Glomerular visceral epithelial cell (primary cell): ENCODE measurements around the gene ANKIB1.
"Not testable (repeated sequence)": the region's sequence is repeated elsewhere in the genome, so short reads cannot be mapped to it uniquely, and the experiment has no call there.

Experiments
- DNase-seq: peaks from one replicate; pipeline ENCODE4 v3.0.0-alpha.2; 2016; ENCODE audit errors: extremely low spot score

The ANKIB1 gene

DNA sequence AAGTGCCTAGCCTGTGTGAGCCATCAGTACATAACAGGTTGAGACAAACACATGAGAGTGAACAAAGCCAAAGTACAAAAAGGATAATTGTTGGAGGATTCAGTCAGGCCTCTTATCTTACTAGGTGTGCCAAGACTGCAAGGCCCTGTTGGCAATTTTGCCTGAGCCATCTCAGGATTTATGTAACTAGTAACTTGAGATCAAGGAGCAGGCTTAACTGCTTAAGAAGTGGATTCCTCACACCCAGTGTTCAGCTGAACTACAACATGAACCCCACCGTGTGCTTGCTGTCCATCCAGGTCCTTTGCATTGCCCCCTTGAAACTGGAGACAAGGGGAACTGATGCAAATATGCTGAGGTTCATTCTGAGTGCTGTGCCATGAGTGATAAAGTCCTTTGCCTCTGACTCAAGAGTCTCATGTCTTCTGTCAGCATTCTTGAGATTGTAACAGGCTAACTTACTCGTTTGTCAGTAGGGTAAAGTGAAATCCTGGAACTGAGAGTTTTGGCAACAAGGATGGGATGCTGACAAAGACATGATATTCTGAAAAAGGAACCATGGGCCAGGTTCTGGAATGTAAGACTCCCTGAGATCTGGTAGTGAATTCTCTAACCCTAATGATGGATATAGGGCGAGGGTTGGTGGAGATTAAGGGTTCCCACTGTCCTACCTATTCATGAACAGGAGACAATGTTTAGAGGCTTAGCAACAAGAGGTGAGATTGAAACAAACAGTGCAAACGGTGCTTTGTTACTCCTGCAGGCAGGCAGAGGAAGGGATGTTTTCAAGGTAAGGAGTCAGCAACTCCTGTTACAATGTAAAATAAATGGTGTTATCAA lies 157.4 kb downstream of the ANKIB1 start:
- no peak for DNase-seq

DNA sequence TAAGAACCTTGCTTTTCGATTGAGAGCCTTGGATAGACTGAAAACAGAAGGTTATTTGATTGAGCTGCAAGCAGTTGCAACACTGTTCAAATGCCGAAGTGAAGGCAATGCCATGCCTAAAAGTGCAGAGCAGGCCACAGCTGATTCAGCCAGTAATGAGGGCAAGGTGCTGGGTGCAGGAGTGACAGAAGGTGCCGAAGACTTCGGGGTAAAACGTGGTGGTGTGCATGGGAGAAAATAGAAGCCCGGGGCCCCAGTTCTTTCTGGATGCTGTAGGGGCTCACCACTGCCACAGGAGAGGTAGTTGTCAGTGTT lies 157.9 kb downstream of the ANKIB1 start:
- DNase-seq = no peak

DNA sequence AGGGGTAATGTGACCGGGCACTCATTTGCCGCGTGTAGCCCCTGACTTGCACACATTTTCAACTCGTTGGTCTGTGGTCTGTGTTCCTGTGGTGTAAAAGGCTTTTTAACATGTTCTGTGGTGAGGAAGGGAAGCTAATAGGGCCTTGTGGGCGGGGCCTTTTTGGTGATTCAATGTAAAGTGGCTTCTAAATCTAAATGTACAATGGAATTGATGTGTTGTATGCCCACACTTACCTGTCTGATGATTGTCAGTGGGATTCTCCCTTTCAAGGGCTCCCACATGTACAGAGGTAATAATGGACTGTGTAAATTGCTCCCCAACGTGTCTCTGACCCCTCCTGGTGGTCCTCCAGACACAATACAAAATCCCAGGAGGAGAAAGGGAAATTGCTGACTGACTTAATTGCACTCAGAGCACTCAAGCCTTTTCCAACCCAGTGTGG lies 158.4 kb downstream of the ANKIB1 start:
- no peak for DNase-seq

DNA sequence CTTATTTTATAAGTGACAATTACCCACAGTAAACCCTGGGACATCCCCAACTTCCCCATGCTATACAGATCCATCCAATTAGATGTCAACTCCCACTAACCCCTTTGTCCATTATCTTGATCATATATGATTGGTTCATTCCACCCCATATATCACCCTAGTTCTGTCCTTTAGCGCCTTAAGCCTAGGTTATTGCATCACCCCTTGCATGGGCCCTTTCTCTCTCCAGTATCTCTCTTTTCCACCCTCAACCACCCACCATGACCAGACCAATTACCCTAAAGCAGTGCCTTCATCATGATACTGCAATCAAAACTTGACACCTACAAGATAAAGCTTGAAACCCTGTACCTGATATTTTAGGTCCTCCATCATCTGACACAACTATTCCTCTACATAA lies 163.6 kb downstream of the ANKIB1 start:
- DNase-seq = no peak

DNA sequence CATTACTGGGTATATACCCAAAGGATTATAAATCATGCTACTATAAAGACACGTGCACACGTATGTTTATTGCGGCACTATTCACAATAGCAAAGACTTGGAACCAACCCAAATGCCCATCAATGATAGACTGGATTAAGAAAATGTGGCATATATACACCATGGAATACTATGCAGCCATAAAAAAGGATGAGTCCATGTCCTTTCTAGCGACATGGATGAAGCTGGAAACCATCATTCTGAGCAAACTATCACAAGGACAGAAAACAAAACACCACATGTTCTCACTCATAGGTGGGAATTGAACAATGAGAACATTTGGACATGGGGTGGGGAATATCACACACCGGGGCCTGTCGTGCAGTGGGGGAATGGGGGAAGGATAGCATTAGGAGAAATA lies 164.4 kb downstream of the ANKIB1 start:
- DNase-seq = not testable (repeated sequence)

DNA sequence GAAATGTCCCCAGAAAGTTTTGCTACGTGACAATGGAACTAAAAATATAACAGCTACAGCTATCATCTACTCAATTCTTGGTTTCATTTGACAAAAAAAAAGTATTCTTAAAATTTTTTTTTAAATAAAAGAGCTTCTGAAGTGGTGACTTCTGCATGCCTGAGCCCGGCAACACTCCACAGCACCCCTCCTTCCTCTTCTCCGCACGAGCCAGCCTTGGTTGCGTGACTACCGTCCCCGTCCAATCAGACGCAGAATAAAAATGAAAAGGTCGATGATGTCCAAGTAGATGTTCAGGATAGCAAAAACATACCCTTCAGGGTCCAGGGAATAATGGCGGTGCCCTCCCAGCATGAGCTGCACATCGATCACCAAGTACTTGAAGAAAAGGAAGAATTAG lies 167.0 kb downstream of the ANKIB1 start:
- no peak for DNase-seq

DNA sequence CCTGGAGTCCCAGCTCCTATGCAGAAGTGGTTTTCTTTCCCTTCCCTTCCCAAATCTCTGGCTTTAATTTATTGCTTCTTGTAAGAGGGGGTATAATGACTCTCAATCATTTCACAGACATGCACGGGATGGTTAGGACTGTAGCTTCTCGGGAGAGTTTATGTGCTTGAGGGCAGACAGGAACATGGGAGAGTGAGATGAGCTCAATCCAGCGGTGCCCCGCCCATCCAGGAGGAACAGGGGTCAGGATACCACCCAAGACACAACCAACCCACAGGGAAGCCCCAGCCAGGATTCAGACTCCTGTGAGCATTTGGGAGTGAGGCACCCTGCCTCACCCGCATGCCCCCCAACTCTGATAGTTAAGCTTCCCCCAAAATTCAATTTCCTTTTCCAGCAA lies 167.8 kb downstream of the ANKIB1 start:
- DNase-seq = no peak

DNA sequence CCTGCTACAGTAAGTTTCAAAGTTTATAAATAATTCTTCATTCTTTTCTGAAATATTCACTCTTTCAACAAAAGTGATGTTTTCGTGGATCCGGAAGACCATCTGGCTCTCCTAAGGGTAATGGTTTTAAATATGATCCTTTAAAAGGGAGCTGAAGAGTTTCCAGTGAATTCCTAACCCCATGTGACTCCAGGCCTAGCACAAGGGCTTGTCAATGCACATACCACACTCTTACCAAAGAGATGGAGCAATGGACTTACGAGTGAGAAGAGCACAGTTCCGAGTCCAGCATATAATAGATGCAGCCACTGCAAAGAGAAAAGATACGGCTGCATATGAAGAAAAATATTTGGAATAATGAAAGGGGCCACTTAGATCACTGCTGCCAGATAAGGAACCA lies 169.5 kb downstream of the ANKIB1 start:
- DNase-seq = no peak

DNA sequence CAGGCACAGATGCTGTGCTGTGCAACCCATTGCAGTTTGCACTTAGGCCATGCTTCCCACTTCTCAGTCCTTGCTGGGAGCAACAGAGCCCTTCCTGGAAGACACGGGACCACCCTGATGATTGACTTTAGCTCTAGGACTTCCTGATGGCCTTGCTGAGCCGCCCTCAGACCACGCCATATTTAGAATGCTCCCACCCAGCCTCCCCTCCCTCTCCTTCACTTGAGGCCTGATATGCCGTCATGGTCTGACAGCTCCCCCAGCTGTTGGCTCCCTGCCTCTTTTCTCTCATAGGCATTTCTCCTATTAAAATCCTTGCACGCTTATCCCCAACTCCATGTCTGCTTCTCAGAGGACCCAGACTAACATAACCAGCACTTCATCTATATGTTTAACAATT lies 172.1 kb downstream of the ANKIB1 start:
- DNase-seq = no peak

DNA sequence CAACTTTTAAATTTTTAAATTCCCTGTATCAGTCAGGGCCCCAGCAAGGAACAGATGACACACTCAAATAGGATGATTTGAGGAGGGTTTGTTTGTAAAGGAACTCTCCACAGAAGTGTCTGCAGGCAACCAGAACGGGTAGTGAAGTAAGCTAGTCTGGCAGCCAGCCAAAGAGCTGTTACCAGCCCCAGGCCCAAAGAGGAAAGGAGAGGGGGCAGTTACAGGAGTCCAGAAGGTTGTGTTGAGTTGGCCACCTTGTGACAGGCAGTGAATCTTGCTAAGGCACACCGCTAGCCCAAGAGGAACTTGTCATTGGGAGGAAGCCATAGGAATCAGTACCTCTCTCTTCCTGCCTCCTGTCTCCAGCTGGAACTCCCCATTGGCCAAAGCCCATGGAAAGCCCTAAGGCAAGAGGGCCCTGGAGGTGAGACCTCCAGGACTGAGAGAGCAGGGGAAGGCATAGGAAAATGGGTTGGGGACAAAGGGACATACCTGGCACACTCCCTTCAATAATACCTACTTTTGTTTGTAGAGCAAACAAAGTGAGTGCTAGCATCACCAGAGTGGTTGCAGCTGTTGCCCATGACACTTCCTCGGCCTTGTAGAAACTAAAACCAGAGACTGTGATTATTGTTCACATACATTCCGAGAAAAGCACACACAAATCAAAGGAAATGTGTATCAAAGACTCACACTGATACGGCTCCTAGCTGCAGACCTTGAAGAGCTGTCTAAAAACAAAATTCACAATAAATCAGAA lies 176.1 kb downstream of the ANKIB1 start:
- DNase-seq = peak; percentile 6

DNA sequence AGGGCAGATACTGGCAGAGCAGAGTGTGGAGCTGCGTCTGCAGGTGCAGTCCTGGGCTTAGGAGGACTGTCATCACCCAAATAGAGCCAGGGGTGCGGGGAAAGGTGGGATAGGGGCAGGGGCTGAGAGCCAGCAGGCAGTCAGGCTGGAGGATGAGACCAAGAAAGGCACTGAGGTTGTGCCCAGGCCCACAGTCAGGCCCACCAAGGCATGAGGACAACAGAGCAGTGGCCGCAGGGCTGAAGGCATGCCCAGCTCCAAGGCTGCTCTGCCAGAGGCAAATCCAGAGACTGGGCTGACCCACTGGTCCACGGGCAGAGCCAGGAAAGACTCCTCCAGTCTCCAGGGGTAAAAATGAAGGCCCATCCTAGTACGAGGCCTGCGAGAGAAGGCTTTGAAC lies 177.2 kb downstream of the ANKIB1 start:
- DNase-seq = no peak

DNA sequence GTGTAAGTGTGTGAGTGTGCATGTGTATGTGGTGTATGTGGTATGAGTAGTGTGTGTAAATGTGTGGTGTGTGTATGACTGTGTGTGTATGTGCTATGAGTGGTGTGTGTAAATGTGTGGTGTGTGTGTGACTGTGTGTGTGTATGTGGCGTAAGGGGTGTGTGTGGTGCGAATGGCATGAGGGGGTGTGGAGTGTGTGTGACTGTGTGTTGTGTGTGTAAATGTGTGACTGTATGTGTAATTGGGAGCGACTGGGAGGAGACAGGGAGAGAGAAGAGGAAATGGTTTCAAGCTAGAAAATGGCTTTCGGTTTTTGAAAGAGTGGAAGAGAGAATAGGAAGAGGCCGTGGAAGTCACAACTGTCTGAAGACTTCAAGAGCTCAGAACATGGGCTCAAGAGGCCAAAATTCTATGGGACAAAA lies 177.9 kb downstream of the ANKIB1 start:
- DNase-seq = no peak

DNA sequence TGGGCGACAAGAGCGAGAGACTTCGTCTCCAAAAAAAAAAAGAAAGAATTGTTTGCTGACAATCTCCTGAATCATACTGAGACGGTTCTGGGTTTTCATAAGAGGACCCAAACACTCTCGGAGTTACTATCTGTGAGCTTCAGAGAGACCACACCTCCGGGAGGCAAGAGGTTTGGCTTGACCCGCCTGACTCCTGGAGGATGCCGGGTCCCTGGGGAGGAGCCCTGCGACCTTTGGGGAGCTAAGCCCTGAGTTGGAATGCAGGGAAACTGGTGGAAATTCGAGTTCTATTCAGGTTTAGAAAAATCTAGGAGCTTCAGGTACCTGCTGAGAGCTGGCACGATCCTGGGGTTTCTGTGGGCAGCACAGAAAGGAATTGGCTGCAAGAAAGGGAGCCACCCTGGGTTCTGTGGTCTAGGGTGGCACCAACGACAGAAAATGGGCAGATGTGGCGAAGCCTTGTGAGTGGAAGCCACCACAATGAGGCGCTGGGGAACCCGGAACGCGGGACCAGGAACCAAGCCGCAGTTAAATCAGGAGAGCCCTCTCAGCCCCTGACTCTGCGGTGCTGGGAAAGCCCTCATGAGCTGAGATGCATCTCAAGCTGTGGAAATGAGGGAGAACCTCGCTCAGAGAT lies 179.7 kb downstream of the ANKIB1 start:
- DNase-seq = no peak

DNA sequence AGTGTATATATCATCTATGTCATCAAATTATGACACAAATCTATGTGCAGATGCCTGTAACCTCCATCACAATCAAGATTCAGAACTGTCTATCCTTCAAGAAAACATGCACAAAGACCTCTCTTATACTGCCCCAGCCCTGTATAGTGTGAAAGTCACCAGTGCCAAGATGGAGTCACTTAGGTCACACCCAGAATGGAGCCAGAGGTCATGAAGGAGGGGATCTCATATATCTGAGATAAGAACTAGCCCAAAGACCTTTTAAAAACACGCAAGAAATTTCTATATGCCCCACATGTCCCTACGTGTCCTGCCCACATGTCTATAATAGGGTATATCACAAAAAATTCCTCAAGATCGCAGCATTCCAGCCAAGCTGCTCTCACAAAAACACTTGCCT lies 181.4 kb downstream of the ANKIB1 start:
- no peak for DNase-seq

DNA sequence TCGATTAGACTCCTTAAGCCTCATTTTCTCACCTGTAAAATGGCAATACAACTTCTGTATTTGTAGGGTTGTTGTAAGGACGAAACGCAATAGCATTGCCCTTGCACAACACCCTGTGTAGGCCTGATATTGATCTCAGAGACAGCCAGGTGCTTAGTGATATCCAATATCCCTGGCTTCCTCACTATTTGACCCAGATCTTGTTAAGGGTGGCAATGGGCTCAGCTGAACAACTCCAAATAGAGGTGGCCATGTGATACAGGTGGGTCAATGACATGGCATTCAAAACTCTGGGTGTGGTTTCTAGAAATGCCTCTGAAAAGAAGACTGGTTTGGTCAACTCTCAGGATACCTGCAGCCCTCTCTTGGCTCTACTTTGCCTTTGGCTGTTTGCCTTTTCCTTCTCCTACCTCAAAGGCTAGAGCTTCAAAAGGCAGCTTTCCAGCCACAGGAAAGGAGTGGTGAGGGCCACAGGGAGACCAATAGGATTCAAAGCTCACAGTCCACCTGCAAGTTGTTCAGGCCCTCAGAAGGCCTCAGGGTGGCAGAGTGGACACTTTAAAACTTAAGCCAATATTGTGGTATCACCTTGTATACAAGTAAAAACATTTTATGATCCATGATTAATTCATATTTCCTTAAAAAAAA lies 186.6 kb downstream of the ANKIB1 start:
- DNase-seq = no peak

DNA sequence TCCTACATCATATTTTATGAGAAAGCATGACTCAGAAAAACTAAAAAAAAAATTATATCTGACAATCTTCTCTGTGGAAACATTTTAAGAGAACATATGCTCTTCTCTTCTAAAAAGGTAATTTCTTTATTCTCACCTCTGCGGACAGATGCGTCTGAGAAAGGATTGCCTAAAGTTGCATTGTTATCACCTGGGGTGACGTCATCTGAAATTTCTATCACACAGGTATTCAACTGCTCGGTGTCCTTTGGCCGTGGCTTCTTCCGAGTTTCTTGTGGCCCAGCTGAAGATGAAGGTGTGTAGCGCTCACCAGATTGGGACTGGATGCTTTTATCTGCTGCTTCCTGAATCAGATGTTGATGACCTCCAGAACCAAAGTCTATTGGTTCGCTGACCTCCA lies 187.2 kb downstream of the ANKIB1 start:
- no peak for DNase-seq

DNA sequence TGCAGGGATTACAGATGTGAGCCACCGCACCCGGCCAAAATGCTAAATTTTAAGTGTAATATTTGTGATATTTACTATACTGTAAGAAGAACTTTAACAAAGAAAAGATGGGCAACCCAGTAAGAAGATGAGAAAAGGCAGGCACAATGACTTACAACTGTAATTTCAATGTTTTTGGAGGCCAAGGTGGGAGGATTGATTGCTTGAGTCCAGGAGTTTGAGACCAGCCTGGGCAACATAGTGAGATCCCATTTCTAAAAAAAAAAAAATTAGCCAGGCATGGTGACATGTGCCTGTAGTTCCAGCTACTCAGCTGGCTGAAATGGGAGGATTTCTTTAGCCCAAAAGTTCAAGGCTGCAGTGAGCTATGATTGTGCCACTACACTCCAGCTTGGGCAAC lies 189.8 kb downstream of the ANKIB1 start:
- DNase-seq = no peak

DNA sequence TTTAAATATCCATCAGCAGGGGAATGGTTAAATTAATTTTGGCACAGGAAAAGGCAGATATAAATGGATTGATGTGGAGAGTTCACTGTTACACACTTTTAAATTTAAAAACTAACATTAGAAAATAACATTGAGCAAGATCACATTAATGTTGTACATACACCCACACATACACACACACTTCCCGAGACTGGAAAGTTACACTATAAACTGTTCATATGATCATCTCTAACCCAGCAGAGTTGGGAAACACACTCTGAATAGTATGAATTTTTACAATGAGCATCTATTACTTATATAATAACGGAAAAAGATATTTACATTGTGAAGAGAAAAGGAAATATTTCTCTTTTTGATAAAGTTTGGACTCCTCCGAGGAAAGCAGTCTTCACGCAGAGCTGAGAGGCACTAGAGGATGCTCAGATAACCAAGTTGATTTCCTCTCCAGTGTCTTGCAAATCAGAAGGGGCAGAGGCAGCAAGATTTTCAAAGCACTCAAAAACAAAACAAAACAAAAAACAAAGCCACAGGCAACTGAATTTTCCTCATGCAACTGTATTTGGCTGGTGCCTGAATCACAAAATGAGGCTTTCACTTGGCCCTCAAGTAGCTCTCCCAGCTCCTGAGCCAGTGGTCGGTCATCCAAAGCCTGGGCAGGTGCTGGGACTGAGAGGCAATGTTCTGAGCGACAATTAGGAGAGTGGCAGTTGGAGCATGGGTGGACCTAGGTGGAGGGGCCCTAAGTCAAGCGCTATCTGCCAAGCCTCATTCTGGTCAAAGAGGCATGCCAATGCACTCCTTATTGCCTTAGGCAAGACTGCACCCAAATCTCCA lies 191.1 kb downstream of the ANKIB1 start:
- no peak for DNase-seq

DNA sequence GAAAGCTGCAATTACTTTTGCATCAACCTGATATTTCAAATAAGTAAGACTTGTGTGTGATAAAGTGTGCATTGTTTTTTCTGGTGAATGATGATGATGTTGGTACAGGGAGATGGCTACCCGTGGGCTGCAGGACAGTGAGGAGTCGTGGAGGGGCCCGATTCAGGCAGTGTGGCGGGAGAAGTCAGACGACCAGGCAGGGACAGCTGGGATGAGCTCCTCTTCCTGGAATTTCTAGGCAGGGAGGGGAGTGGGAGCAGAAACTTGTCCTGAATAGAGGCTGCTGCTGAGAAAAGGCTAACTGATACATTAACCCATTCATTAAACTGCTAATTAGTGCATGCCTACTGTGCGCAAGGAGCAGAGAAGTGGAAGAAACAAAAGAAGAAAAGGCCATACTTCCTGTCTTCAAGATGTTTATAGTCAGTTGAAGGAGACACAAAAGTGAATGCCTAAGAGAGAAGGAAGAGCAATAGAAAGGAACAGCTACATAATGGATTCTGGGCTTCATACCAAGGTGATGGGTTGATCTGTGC lies 192.2 kb downstream of the ANKIB1 start:
- no peak for DNase-seq

DNA sequence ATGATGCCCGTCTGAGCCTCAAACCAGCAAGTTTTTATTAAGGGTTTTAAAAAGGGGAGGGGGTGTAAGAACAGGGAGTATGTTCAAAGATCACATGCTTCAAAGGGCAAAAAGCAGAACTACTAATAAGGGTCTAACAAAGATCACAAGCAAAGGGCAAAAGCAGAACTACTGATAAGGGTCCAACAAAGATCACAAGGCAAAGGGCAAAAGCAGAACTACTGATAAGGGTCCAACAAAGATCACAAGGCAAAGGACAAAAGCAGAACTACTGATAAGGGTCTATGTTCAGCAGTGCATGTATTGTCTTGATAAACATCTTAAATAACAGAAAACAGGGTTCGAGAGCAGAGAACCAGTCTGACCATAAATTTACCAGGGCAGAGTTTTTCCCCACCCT lies 196.9 kb downstream of the ANKIB1 start:
- DNase-seq = not testable (repeated sequence)

DNA sequence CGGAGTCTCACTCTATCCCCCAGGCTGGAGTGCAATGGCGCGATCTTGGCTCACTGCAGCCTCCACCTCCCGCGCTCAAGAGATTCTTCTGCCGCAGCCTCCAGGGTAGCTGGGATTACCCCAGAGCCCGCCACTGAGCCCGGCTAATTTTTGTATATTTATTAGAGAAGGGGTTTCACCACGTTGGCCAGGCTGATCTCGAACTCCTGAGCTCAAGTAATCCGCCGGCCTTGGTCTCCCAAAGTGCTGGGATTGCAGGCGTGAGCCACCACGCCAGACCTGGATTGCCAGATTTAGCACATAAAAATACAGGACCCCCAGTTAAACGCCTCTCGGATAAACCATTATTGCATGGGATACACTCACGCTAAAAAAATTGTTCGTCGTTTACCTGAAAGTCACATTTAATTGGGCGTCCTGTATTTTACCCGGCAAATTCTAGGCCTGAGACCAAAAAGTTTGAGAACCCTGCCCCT lies 201.1 kb downstream of the ANKIB1 start:
- no peak for DNase-seq
